Vagina (tissue), 2 donors: ENCODE measurements around the gene C1D. TPM values are rescaled to one million over a fixed set of nuclear protein-coding genes. Genes with fewer than 3 reads are reported as not detected.

Experiments used
- DNase-seq, 2 donors: peaks; one replicate each; pipeline ENCODE4 v3.0.0-alpha.2; 2017; ENCODE audit errors: extremely low spot score in 2 of 2
- H3K27ac ChIP-seq: fragments of 200-600 bp; sonication (generic); one replicate; pipeline ENCODE4 v1.5.1; 2019
- H3K27me3 ChIP-seq: fragments of 200-600 bp; sonication (generic); one replicate; pipeline ENCODE4 v1.5.1; 2019
- H3K36me3 ChIP-seq, 2 donors: fragments of 200-600 bp; sonication (generic); one replicate each; pipeline ENCODE4 v1.5.1; 2017 to 2019
- H3K4me1 ChIP-seq: fragments of 200-600 bp; sonication (generic); one replicate; pipeline ENCODE4 v1.5.1; 2019
- H3K4me3 ChIP-seq, 2 donors: fragments of 200-600 bp; sonication (generic); 1 replicate in 1 of 2; 2 replicates in 1 of 2; pipeline ENCODE4 v1.5.1; 2016 to 2019
- H3K9me3 ChIP-seq: fragments of 200-600 bp; sonication (generic); one replicate; pipeline ENCODE4 v1.5.1; 2019
- CTCF ChIP-seq, 3 experiments: fragments of 450-650 bp in 2 of 3; fragments of 200-600 bp in 1 of 3; sonication (generic) in 1 of 3; IDR thresholded peaks; one replicate each; pipeline ENCODE4 v1.5.1; 2017 to 2019; ENCODE audit warnings: antibody characterized with exemption in 3 of 3, mild to moderate bottlenecking in 2 of 3, moderate library complexity in 2 of 3
- POLR2A ChIP-seq, 2 donors: fragments of 450-650 bp; IDR thresholded peaks; one replicate each; pipeline ENCODE4 v1.6.1; 2017; ENCODE audit warnings: antibody characterized with exemption in 2 of 2, mild to moderate bottlenecking in 2 of 2, moderate library complexity in 2 of 2
- POLR2AphosphoS5 ChIP-seq, 2 donors: sonication (generic); formaldehyde crosslinking; IDR thresholded peaks; one replicate each; pipeline ENCODE4 v1.9.0; 2017; ENCODE audit warnings: antibody characterized with exemption in 2 of 2, mild to moderate bottlenecking in 2 of 2, low read depth in 1 of 2; ENCODE audit not compliant: insufficient read depth in 1 of 2
- intact Hi-C: fragments of 100-400 bp; cut with DNase I; formaldehyde crosslinking; loops from one replicate; pipeline ENCODE4 v1.15.1; 2023
- total RNA-seq: library from RNA; depleted of rRNA; stranded (reverse); fragments of >200 nt; gene quantifications from one replicate; pipeline ENCODE4 v1.2.3, GENCODE V29; 2016

The C1D gene
- total RNA-seq, 1 donor from 2014 or later: 21.9 TPM

GRCh38 chr2:68040078-68040477, 22.7 kb downstream of the C1D start:
- intact Hi-C loops: loop anchor here (5.0 kb wide), 1 partner anchor 1868 kb away; no protein-coding TSS in a partner anchor
- H3K27me3 ChIP-seq: no peaks in the 10 kb centered on the region
- peaks cover 39% of the 10 kb centered on the region for H3K4me1 ChIP-seq
- H3K27ac ChIP-seq: no peak overlapping the region
- DNase-seq: no peak
- TF ChIP-seq CTCF (IDR thresholded peaks at IDR 0.05): no peak
- TF ChIP-seq POLR2A (IDR thresholded peaks at IDR 0.05): no peak
- TF ChIP-seq POLR2AphosphoS5 (IDR thresholded peaks at IDR 0.05; ENCODE audit: insufficient read depth in 1 of 2, low read depth in 1 of 2): no peak
- no peaks in the 10 kb centered on the region for H3K9me3 ChIP-seq
- H3K4me3 ChIP-seq: no peak overlapping the region
- no peaks in the 10 kb centered on the region for H3K36me3 ChIP-seq

- intact Hi-C loops: no loop called here
- Histone ChIP-seq H3K27me3 (no peaks in the 10 kb centered on the region), H3K4me3 (no peak overlapping the region), H3K4me1 (peaks cover 32% of the 10 kb centered on the region), H3K36me3 (no peaks in the 10 kb centered on the region), H3K27ac (no peak overlapping the region), H3K9me3 (no peaks in the 10 kb centered on the region)
- TF ChIP-seq CTCF (IDR thresholded peaks at IDR 0.05): no peak
- no peak for TF ChIP-seq POLR2A (IDR thresholded peaks at IDR 0.05)
- DNase-seq: no peak
Observed at GRCh38 chr2:68039317-68039716, 23.5 kb downstream of the C1D start.

DNA sequence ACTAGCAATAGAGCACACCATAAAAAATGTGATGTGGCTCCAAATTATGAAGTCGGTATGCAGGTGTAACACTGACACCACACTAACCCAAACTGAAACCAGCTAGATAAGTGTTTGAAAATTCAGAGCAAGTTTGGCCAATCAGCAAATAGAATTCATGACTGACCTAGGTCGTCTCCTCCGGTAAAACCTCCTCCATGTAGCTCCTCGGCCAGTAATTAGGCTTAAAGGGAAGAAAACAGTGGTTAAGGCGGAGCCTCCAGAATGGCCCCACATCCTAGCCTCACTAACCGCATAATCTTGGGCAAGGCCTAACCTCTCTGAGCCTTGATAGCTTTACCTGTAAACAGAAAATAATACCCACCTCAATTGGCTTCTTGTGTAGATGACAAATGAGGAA, 30.1 kb downstream of the C1D start:
- no peak for TF ChIP-seq POLR2A (IDR thresholded peaks at IDR 0.05)
- no peak for TF ChIP-seq CTCF (IDR thresholded peaks at IDR 0.05)
- TF ChIP-seq POLR2AphosphoS5 (IDR thresholded peaks at IDR 0.05; ENCODE audit: insufficient read depth in 1 of 2, low read depth in 1 of 2): no peak
- no peaks in the 10 kb centered on the region for H3K9me3 ChIP-seq
- H3K36me3 ChIP-seq: no peaks in the 10 kb centered on the region
- H3K4me1 ChIP-seq: no peaks in the 10 kb centered on the region
- intact Hi-C loops: no loop called here
- no peak overlapping the region for H3K4me3 ChIP-seq
- DNase-seq: no peak
- no peak overlapping the region for H3K27ac ChIP-seq
- H3K27me3 ChIP-seq: no peaks in the 10 kb centered on the region

DNA sequence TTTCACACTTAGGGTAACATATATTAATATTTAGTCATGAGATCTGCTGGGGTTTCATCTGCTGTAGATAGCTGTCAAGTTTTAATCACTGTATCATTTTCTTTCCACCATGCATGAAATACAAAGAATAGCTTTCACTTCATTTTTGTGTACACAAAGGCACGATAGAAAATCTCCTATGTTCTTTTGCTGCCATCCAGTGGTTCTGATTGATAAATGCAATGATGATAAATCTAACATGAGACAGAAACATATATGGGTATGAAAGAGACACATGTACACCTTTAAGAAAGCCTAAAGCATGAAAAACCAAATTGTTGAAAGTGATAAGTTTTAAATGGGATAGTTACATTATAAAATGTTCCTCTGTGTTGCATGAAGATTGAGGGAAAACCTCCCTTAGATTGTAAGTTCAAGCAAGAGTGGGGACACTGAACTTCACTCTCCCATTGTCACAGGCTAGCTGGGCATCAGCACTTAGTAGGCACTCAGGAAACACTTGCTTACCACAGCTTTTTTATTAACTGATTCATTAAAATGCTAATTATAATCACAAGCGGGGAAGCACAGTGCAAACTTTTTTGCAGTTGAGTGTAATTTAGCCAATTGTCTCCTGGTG, 31.2 kb downstream of the C1D start:
- no peak overlapping the region for H3K4me3 ChIP-seq
- H3K4me1 ChIP-seq: no peaks in the 10 kb centered on the region
- no peak for DNase-seq
- H3K9me3 ChIP-seq: no peaks in the 10 kb centered on the region
- intact Hi-C loops: no loop called here
- H3K27me3 ChIP-seq: no peaks in the 10 kb centered on the region
- H3K27ac ChIP-seq: no peak overlapping the region
- no peaks in the 10 kb centered on the region for H3K36me3 ChIP-seq
- TF ChIP-seq CTCF (IDR thresholded peaks at IDR 0.05) (peak; percentile 38 to 52 (median 42)), POLR2A (IDR thresholded peaks at IDR 0.05) (no peak), POLR2AphosphoS5 (IDR thresholded peaks at IDR 0.05; ENCODE audit: insufficient read depth in 1 of 2, low read depth in 1 of 2) (peak in 1 of 2 donors; percentile 47)

DNA sequence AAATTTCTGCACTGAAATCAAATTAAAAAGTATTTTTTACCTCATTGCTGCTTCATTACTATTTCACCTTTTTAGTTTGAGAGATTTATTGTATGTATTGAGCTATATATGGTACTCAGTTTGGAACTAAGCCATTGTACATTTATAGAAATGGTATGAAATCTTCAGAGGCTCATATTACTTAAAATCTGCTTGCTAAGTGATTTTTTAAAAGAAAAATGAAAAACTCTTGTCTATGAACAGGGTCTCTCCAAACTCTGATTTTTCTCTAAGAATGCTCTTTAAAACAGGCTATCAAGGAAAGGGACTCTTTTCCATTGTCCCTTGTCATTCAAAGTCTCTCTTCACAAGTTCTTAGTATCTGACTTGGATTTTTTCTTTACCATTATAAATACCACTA, 31.8 kb downstream of the C1D start:
- no peak for TF ChIP-seq POLR2AphosphoS5 (IDR thresholded peaks at IDR 0.05; ENCODE audit: insufficient read depth in 1 of 2, low read depth in 1 of 2)
- no peaks in the 10 kb centered on the region for H3K9me3 ChIP-seq
- intact Hi-C loops: no loop called here
- DNase-seq: no peak
- no peaks in the 10 kb centered on the region for H3K36me3 ChIP-seq
- H3K4me3 ChIP-seq: no peak overlapping the region
- no peaks in the 10 kb centered on the region for H3K27me3 ChIP-seq
- no peaks in the 10 kb centered on the region for H3K4me1 ChIP-seq
- no peak overlapping the region for H3K27ac ChIP-seq
